Gastrocnemius medialis (tissue), 4 donors: ENCODE results near the gene STRN3.

Experiments used
- CTCF ChIP-seq, 5 experiments: fragments of 450-650 bp in 3 of 5; fragments of 200-600 bp in 2 of 5; sonication (generic) in 2 of 5; IDR thresholded peaks in 4 of 5; conservative IDR thresholded peaks in 1 of 5; 1 replicate in 4 of 5; 2 replicates in 1 of 5; pipeline ENCODE4 v1.5.1; 2016 to 2019; ENCODE audit warnings: antibody characterized with exemption in 5 of 5, mild to moderate bottlenecking in 3 of 5, moderate library complexity in 3 of 5
- POLR2A ChIP-seq, 2 donors: fragments of 450-650 bp; IDR thresholded peaks; one replicate each; pipeline ENCODE4 v1.6.1; 2017; ENCODE audit warnings: antibody characterized with exemption in 2 of 2, mild to moderate bottlenecking in 2 of 2, moderate library complexity in 2 of 2

GRCh38 chr14:30972882-30973582 lies 53.1 kb downstream of the STRN3 start:
- no peak for TF ChIP-seq POLR2A (IDR thresholded peaks at IDR 0.05)
- no peak for TF ChIP-seq CTCF (IDR thresholded peaks at IDR 0.05 in 4 of 5, conservative IDR thresholded peaks at IDR 0.05 in 1 of 5)
